DMS 273 treated with DMSO at 0.1 percent for 48 hours (cell line): ENCODE results near the gene TMCO6.
"Not testable (repeated sequence)": the region's sequence is repeated elsewhere in the genome, so short reads cannot be mapped to it uniquely, and the experiment has no call there.

Source experiments
- DNase-seq: peaks from one replicate; lab custom pipeline; 2025; lab: John Stamatoyannopoulos, UW

TMCO6 gene

GRCh38 chr5:140630292-140631035, 8.8 kb upstream of the TMCO6 start:
- no peak for DNase-seq

- DNase-seq, result no peak
These were observed 8.2 kb upstream of the TMCO6 start for GRCh38 chr5:140631036-140631417.

GRCh38 chr5:140631831-140632365, 7.4 kb upstream of the TMCO6 start:
- no peak for DNase-seq

- DNase-seq, result no peak
These were observed 6.8 kb upstream of the TMCO6 start for GRCh38 chr5:140632366-140633020.

GRCh38 chr5:140633021-140633471, 6.2 kb upstream of the TMCO6 start, which contains the start of gene CD14:
Gene CD14, minus strand, starts transcription at chr5:140633175. Its CDS starts 104 bp downstream, at chr5:140633071.
- no peak for DNase-seq

- DNase-seq, result no peak
These were observed 5.8 kb upstream of the TMCO6 start for GRCh38 chr5:140633501-140633900.

- DNase-seq, result no peak
These were observed 5.1 kb upstream of the TMCO6 start for GRCh38 chr5:140634103-140634502.

- no peak for DNase-seq
These were observed 3.7 kb upstream of the TMCO6 start for GRCh38 chr5:140635291-140636257.

GRCh38 chr5:140637371-140638100, 1.7 kb upstream of the TMCO6 start:
- no peak for DNase-seq

- DNase-seq, result not testable (repeated sequence)
These were observed 428 bp upstream of the TMCO6 start for GRCh38 chr5:140638898-140639147.

GRCh38 chr5:140641716-140642115, 2.5 kb downstream of the TMCO6 start:
- no peak for DNase-seq

- no peak for DNase-seq
These were observed 3.5 kb downstream of the TMCO6 start for GRCh38 chr5:140642718-140643117.

GRCh38 chr5:140647042-140647419, 7.8 kb downstream of the TMCO6 start:
- no peak for DNase-seq

GRCh38 chr5:140658870-140659269, 19.6 kb downstream of the TMCO6 start:
- no peak for DNase-seq

- not testable (repeated sequence) for DNase-seq
These were observed 21.1 kb downstream of the TMCO6 start for GRCh38 chr5:140660371-140660770.

GRCh38 chr5:140664030-140664358, 24.7 kb downstream of the TMCO6 start:
- no peak for DNase-seq

GRCh38 chr5:140664359-140665119, 25.3 kb downstream of the TMCO6 start, which contains the start of gene WDR55:
Gene WDR55, plus strand, starts transcription at chr5:140664904. Its CDS starts 9 bp downstream, at chr5:140664913.
- DNase-seq, result peak; percentile 92

- DNase-seq, result not testable (repeated sequence)
These were observed 31.8 kb downstream of the TMCO6 start for GRCh38 chr5:140671035-140671434.

- DNase-seq, result no peak
These were observed 32.3 kb downstream of the TMCO6 start for GRCh38 chr5:140671472-140672125.

- no peak for DNase-seq
These were observed 33.4 kb downstream of the TMCO6 start for GRCh38 chr5:140672455-140673186.
